ENCODE results near the gene FOXG1.

FOXG1 gene

GRCh38 chr14:28766469-28766955 lies at the start of gene FOXG1:
Gene FOXG1, plus strand, starts transcription at chr14:28766787. Its CDS starts 493 bp downstream, at chr14:28767280.
- DNase-seq: no peak

GRCh38 chr14:28719130-28719529 lies 47.5 kb upstream of the FOXG1 start:
- DNase-seq: no peak

- DNase-seq: no peak
Observed at GRCh38 chr14:28731358-28731757, 35.2 kb upstream of the FOXG1 start.

DNA sequence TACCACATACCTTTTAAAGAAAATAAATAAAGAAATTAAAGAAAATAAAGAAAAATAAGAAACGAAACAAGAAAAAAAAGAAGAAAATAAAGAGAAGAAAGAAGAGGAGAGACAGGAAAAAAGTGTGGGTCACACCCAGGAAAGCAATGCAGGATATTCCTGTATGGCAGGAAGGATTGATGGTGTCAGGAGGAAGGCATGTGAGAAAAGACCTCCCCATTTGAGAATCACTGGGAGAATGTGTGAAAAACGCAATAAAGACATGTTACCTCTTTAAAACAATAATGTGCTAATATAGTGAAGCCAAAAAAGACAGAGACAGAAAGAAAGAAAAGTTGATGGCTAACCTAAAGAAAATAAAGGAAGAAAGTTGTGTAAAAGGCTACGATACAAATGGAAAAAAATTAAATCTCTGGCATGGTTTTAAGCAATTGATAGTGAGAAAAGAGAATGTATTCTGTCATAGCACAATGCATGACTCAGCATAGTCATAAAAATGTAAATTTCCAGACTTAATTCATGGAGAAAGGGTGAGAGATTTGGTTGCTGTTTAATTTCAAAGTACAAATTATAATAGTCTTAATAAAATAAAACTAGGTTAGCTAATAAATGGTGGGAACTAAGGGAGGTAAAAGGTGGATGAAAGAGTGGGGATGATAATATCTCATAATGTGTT lies 24.3 kb upstream of the FOXG1 start:
- no peak for DNase-seq

DNA sequence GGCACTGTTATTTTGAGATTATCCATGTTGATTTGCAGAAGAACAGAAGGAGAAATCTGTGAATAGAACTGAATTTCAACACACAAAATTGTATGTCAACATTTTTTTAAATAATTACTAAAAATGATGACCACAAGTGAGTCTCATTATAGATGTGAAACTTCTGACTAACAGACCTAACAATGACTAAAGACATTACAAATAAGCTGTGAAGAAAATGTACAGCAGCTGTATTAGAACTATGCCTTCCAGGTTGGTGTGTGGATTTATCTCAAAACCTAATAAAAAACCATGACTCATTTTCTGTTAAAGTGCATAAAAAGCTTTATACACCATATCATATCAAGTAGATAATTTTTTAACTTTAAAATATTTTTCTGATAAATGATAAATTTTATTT lies 22.5 kb upstream of the FOXG1 start:
- no peak for DNase-seq

GRCh38 chr14:28745176-28745575 lies 21.4 kb upstream of the FOXG1 start:
- no peak for DNase-seq

GRCh38 chr14:28746247-28746646 lies 20.3 kb upstream of the FOXG1 start:
- DNase-seq: no peak

DNA sequence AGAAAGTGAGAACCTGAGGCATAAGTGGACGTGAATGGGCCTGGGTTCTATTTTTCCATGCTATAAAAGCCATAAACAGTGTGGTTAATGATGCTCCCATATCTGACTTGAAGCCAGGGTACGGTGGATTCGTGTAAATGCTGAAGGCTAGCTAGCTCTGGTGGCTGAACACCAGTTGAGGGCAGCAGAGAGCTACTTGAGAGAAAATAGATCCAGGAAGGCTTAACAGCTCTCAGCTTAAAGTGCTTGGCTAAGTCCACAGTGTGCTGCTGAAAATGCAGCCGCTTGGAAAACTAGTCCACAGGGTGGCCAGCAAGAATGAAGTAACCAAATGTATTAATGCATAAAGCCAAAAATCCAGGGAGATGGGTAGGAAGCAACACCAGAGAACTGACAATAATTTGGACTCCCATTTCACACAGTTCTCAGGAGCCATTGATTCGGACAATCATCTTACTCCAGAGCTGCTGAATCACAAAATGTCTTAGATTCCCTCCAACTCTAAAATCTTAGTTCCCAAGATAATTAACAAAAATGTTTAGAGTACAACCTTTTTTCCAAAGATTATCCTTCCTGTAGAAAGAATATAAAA lies 15.0 kb upstream of the FOXG1 start:
- DNase-seq: peak; percentile 32

DNA sequence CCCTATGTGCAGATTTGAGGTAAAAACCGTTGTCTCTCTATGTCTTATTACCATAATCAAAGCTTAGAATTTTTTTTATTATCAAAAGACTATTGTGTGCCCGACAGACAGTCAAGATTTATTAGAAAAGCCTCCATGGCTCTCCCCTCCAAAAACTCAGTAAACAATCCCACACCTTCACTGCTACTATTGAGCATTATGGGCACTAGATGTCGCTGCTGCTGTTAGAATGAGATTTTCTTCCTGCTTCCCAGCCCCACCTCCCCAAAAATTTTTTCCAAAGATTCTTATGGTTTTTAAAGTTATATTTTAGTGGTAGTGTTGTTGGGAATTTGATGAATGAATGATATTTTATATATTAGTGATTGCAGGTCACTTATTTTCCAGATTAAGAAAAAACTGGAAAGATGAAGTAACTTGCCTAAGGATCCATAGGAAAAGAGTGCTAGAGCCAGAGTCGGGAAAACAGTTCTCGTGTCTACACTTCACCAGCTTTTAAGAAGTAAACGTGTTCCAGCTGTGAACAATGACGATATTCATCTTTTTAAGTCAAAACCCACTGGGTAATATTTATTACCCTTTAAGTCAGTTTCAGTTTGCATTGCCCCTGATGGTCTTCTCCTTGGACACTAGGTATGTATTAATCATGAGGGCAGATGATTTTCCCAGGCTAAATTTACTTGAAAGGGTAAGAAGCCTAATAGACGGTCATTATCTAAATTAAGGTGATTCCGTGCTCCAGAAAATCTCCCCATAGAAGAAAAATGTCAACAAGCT lies 12.2 kb upstream of the FOXG1 start:
- DNase-seq: peak; percentile 30

DNA sequence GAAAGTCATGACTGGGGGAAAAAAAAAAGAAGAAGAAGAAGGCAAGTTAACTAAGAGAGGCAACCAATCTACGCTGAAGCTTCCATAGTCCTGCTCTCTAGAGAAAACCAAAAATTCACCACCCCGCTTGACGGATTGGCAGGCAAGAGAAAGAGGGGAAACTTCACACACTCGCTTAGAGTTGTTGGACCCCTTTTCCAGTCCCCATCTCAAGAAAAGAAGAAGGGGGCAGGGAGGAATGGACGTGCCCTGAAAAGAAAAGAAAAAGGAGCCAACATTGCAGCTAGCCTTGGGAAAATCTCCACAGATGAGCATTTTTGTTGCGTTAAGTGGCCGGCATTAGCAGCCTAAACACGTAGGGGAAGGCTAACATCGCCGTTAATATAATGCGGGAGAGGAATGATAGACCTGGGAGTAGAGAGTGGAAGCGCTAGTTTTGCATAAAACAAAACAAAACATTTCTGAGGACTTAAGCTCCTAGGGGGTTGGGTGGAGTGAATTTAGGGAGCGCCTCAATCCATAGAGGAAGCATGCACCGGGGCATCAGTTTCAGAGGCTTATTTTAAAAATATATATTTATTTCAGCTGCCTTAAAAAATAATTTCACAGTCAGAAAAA lies 11.3 kb upstream of the FOXG1 start:
- DNase-seq: no peak

DNA sequence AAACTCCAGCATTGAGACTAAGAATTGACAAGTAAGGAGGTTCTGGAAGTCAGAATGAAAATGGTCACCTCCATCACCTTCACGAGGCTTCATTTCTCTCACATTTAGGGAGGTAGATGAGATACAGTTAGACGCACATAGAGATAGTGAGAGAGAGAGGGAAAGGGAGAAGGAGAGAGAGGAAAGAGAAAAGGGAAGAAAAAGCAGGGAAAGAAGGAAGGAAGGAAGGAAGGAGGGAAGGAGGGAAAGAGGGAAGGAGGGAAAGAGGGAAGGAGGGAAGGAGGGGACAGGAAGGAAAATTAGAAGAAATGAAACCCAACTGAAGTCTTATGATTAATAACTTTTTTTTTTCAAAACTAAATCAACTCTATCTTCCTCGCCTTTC lies 10.7 kb upstream of the FOXG1 start:
- DNase-seq: no peak

DNA sequence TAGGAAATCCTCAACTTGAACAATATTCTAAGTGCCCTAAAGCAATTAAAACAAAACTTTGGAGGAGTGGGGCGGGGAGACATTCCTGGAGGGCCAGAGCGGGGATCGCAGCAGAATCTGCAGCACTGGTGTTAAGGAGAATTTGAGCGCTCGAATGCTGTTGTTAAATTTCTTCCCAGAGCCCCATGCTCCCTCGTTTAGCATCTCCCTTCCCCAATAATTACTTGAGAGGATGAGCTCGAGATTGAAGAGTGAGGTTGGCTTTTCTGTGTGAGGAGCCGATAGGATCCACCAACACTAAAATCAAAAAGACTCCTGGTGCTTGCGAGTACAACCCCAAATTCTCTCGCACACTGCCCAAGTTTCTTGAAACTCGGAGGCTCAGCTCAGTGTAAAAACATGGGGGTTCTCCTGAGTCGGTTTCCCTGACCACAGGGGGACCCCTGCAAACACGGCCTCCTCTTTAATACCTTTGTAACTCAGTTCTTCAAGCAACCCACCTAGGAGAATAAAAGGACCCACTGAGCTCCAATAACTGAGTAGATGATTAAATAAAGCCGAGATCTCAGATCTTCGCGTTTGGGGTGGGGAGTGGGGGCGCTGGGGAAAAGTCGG lies 10.2 kb upstream of the FOXG1 start:
- DNase-seq: no peak

DNA sequence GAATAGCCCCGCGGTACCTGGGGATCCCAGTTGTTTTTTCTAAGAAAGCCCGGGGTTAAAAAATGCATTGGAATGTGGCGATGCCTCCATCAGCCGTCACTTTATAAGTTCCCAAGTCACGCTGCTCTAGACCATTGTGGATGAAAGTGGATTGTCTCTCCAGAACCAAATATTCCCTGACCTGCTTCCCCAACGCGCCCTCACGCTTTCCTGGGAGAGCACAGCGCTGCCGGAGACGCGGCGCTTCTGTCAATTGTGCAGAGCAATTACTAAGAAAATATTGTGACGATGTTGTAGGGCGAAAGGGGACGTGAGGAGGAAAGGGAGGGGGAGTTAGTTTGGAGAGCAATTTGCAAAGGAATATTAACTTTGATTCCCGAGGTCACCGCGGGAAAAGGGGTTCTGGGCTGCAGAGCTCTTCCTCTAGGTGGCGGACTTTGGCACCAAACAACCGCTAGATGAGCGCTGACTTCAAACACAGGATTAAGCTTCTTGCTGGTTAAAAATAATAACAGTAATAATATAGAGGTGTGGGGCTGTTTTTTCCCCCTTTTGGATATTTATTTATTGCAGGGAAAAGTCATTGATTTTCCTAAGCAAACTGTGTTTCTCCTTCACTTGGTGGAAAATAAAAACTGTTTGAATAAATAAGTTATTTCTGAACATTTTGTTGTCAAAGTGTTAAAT lies 9.6 kb upstream of the FOXG1 start:
- DNase-seq: no peak

GRCh38 chr14:28757786-28758185 lies 8.8 kb upstream of the FOXG1 start:
- DNase-seq: no peak

DNA sequence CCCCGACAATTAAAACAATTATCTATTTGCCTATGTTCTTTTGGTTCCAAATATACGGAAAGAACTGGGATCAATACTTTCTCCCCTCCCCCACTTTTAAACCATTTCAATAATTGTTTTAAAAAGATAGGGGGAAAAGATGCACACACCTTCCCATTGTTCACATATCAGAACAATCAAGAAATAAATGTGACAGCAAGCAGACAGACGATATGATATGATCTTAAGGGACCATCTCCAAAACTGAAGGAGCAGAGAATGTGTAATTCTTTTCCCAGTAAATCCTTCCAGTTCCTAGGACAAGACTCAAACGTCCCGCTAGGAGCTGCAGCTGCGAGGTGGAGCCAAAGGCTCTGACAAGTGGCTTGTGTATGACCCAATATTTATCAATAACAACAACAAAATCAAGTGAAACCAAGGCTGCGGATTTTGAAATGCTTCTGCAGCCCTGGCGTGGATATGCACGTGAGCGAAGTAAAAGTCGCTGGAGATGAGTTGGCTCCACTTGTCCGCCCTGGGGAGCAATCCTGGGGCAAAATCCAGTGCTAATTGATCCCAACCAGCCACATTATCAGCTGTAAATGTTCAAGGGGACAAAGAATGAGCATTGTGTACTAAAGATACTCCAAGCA lies 8.2 kb upstream of the FOXG1 start:
- DNase-seq: no peak

DNA sequence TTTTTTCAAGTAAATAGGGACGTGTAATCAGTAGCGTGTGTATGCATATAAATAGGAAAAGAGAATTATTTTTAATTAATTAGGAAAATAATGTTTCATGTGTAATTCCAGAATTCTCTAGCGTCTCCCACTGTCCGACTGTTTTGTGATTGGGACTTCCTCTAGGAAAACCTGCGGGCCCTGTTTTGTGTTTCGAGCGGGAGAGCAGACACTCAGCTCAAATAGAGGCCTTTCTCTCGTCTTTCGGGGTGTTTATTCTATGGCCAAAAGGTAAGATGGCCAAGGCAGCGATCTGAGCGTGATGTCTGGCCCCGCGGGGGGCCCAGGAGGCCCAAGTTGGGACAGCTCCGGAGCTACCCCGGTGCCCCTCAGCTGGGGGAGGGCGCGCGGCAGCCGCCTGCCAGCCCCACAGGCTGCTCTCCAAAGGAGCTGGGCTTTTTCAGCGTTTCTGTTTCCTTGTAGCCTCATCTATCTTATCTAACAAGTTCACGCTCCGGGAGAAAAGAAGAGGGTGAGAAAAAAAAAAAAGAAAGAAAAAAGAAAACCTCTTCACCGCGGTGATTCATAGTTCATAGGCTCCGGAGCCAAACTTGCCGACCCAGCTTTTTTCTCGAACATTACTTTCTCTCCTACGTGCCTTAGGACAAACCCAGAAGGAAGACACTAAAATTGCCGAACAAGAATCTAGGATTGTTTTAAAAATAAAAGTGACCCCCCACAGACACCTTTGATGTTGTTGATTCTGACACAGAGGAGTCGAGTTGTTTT lies 7.5 kb upstream of the FOXG1 start:
- no peak for DNase-seq

DNA sequence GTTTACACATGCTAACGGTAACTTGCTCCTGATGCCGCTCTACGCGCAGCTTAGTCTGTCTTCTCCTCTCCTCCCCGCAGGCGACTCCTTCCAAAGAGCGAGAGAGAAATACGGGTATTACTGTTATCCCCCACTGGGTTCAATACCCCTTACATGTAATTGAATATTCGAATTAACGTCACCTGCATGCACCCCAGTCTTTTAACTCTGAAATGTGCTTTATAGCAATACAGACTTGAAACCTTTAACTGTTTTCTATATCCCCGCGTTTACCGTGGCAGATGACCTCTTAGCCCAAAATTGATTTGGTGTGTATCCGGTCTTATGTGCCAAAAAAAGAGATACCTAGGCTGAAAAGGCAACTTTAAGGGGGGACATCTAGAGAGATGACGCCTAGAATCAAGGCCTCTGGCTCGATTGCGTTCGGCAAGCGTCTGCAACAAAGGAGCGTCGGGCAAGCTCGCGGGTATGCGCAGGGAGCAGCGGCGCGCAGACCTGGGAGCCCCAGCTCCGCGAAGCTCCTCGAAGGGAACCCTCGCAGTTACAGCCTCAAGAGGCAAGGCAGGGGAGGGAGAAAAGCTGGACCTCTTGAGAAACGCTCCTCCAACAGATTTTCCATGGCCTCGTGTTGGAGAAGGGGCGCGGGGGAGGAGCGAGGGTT lies 6.8 kb upstream of the FOXG1 start:
- DNase-seq: no peak

DNA sequence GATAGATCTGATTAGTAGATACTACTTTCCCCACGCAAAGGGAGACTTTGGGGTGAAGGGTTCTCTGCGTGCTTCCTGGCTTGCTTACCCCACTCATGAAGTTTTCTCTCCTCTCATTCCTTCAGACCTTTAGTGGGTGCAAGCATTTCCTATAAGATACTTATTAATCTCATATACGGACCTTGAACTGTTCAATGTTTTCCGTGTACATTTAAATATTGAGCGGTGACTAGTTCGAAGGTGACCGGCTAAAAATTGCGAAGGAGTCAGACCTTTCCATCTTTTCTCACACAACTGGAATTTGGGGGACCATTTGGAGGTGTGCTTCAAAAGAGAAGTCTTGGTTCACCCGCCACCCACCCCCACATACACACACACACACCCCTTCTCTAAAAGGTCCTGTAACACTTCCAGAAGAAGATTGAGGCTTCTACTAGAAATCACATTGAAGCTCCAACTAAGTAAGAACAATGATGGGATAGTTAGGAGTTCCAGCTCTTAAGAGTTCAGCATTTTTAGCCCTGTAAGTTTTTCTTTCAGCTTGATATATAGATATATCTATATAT lies 6.1 kb upstream of the FOXG1 start:
- no peak for DNase-seq

DNA sequence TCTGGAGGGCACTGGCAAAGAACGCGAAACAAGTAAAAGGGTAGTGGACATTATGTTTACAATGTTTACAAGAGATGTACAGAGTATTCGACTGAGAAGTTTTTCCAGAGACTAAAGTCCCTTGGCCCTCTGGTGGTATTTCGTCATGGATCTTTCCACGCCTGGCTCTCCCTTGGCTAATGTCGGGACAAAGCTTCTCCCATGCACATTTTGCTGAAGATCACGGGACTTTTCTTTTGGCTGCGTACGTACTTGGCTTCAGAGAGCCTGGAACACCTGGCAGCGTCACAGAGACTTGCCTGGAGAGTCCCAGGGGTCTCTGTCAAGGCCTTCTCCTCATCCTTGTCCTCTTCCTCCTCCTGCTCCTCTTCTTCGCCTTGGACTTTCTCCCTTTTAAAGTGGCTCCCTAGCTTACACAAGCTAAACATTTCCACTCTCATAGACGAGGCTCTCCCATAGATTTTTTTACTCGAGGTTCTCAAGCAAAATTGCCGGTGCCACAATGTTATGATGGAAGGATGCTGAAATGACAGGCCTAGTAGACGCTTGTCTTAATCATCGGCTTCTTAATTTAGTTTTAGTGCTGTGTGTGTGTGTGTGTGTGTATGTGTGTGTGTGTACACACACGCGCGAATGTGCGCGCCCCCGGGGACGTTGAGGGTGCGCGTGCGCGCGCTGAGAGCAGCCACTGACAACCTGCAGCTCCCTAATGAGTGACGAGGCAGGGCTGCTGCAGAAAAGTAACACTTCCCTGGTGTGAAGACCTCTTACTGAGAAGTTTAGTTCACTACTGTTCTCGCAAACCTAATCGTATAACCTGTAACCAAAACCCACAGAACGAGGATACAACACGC lies 4.9 kb upstream of the FOXG1 start:
- DNase-seq: no peak
